Measurements from ENCODE around the gene SBK3. TPM values are rescaled to one million over a fixed set of nuclear protein-coding genes. Genes with fewer than 3 reads are reported as not detected.

Gene SBK3
- total and polyA plus RNA-seq, 3 donors from 2014 or later = 0.34 to 0.81 (median 0.39) TPM

DNA sequence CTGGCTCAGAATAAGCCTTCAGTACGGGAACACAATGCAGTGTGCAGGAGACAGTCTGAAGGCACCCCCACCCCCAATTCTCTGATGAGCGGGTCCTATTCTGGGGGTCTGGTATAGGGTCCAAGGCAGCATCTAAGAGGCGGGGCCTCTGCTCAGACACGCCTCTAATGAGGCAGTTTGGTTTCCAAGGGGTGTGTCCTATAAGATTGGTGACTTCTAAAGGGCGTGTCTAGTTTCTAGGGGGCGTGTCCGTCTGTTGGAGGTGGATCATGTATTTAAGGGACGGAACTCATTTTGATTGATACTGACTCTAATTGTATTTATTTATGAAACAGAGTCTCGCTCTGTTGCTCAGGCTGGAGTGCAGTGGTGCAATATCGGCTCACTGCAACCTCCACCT, 45.3 kb upstream of the SBK3 start:
- no peaks in the 10 kb centered on the region for H3K9me3 ChIP-seq
- H3K4me1 ChIP-seq = peaks cover 15% of the 10 kb centered on the region
- H3K36me3 ChIP-seq (ENCODE audit: low read depth, missing control alignments) = no peaks in the 10 kb centered on the region
- TF ChIP-seq POLR2A (IDR thresholded peaks at IDR 0.05) (no peak), CTCF (IDR thresholded peaks at IDR 0.05) (no peak)
- H3K27me3 ChIP-seq = no peaks in the 10 kb centered on the region
- no peak overlapping the region for H3K4me3 ChIP-seq
- WGBS, 2 donors = 67 to 79% methylated on average over 10 of the region's 10 CpGs
- DNase-seq = no peak
- H3K27ac ChIP-seq = no peak overlapping the region
- intact Hi-C loops (cut with DNase I; ENCODE audit: low total_unique reads) = no loop called here

DNA sequence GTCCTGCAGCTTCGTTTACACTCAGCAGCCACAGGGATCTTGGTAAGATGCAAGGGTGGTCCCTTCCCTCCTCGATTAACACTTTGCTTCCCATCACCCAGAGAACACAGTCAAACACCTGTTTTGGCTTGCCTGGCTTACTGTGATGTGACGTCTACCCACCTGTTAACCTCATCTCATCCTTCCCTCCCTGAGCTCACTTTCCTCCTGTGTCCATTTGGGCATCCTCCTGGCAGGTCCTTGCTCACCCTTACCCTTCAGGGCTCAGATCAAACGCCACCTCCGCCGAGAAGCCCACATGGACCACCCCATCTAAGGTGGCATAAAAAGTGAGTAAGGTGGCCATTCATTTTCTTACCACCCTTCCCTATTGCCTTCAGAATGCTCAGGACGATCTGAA, 44.8 kb upstream of the SBK3 start:
- H3K27ac ChIP-seq = no peak overlapping the region
- H3K36me3 ChIP-seq (ENCODE audit: low read depth, missing control alignments) = no peaks in the 10 kb centered on the region
- H3K4me3 ChIP-seq = no peak overlapping the region
- H3K4me1 ChIP-seq = peaks cover 15% of the 10 kb centered on the region
- no peak for DNase-seq
- no peaks in the 10 kb centered on the region for H3K27me3 ChIP-seq
- WGBS, 2 donors = 59 to 65% methylated on average over 7 of the region's 7 CpGs
- TF ChIP-seq CTCF (IDR thresholded peaks at IDR 0.05) (no peak), POLR2A (IDR thresholded peaks at IDR 0.05) (no peak)
- no peaks in the 10 kb centered on the region for H3K9me3 ChIP-seq
- intact Hi-C loops (cut with DNase I; ENCODE audit: low total_unique reads) = no loop called here

DNA sequence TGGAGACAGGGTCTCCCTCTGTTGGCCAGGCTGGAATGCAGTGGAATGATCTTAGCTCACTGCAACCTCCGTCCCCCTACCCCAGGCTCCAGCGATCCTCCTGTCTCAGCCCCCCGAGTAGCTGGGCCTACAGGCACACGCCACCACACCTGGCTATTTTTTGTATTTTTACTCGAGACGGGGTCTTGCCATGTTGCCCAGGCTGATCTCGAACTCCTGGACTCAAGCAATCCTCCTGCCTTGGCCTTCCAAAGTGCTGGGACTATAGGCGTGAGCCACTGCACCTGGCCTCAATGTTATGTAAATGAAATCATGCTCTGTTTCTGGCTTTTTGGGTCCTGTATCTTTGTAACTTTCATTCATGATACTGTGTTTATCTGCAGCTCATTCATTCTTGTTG, 43.4 kb upstream of the SBK3 start:
- H3K4me1 ChIP-seq = peaks cover 15% of the 10 kb centered on the region
- H3K27me3 ChIP-seq = no peaks in the 10 kb centered on the region
- no peaks in the 10 kb centered on the region for H3K9me3 ChIP-seq
- H3K4me3 ChIP-seq = no peak overlapping the region
- no peaks in the 10 kb centered on the region for H3K36me3 ChIP-seq (ENCODE audit: low read depth, missing control alignments)
- no peak for DNase-seq
- no peak for TF ChIP-seq CTCF (IDR thresholded peaks at IDR 0.05)
- no peak for TF ChIP-seq POLR2A (IDR thresholded peaks at IDR 0.05)
- 92% methylated on average over 8 of the region's 8 CpGs for WGBS, 2 donors
- H3K27ac ChIP-seq = no peak overlapping the region
- intact Hi-C loops (cut with DNase I; ENCODE audit: low total_unique reads) = no loop called here

GRCh38 chr19:55586976-55587668, 41.8 kb upstream of the SBK3 start:
- H3K27me3 ChIP-seq = no peaks in the 10 kb centered on the region
- no peaks in the 10 kb centered on the region for H3K36me3 ChIP-seq (ENCODE audit: low read depth, missing control alignments)
- H3K4me3 ChIP-seq = peak overlapping the region; percentile 15 to 50
- no peak overlapping the region for H3K27ac ChIP-seq
- TF ChIP-seq CTCF (IDR thresholded peaks at IDR 0.05) (no peak), POLR2A (IDR thresholded peaks at IDR 0.05) (no peak)
- intact Hi-C loops (cut with DNase I; ENCODE audit: low total_unique reads) = no loop called here
- WGBS, 2 donors = 0 to 2% methylated on average over 34 to 40 of the region's 40 CpGs
- no peaks in the 10 kb centered on the region for H3K9me3 ChIP-seq
- H3K4me1 ChIP-seq = peaks cover 19% of the 10 kb centered on the region
- peak; percentile 96 for DNase-seq

Measured in testis (tissue), 3 donors.